ENCODE data around the gene CASKIN1.

CASKIN1 gene

DNA sequence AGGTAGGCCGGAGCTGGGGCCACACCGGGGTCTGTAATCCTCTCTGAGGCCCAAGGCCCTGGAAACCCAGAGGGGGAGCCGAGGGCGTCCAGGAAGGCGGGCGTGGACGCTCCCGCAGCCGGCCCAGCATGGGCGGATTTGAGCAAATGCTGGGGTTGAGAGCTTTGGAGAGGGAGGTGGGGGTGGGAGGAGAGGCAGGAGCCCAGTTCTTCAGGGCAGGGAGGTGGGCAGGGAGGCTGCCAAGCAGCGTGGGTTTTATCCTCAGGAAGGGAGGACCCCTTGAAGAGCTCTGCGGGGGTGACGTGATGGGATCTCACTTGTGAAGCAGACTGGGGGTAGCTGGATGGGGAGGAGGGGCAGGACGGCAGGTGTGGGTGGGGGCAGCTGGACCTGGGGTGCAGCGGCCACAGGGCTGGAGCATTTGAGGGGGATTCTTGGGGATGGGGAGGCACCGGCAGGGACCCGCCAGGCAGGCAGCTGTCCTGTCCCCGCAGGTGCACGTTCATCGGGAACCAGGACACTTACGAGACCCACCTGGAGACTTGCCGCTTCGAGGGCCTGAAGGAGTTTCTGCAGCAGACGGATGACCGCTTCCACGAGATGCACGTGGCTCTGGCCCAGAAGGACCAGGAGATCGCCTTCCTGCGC is 23.6 kb downstream of the CASKIN1 start:
- TF ChIP-seq GATA2 (IDR thresholded peaks at IDR 0.05; ENCODE audit: low read depth, low read length): no peak
- no peak for TF ChIP-seq GATA3 (IDR thresholded peaks at IDR 0.05; ENCODE audit: low read depth, low read length)

DNA sequence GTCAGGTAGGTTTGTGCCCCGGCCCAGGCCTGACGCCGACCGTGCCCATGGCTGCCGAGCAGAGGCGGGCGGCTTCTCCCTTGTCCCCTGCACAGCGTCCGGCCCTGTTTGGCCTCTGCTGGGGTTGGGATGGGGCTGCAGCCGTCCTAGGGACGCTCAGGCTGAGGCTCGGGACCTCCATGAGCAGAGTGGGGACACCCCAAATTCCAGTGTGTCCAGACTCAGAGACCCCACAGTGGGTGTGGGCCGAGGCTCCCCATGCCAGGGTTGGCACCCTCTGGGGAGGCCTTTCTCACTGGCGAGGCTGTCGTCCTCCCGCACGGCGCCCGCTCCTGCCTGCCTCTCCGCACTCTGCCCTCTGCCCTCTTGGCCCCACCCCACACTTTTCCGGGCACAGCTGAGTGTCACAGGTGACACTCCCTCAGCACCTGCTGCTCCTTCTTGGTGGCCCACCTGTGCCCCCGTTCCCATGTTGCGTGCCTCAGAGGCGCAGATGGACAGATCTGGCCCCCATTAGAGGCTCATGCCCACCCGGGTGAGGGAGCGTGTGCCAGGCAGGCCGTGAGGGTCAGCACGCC is 24.7 kb downstream of the CASKIN1 start:
- TF ChIP-seq GATA2 (IDR thresholded peaks at IDR 0.05; ENCODE audit: low read depth, low read length) (no peak), GATA3 (IDR thresholded peaks at IDR 0.05; ENCODE audit: low read depth, low read length) (no peak)

DNA sequence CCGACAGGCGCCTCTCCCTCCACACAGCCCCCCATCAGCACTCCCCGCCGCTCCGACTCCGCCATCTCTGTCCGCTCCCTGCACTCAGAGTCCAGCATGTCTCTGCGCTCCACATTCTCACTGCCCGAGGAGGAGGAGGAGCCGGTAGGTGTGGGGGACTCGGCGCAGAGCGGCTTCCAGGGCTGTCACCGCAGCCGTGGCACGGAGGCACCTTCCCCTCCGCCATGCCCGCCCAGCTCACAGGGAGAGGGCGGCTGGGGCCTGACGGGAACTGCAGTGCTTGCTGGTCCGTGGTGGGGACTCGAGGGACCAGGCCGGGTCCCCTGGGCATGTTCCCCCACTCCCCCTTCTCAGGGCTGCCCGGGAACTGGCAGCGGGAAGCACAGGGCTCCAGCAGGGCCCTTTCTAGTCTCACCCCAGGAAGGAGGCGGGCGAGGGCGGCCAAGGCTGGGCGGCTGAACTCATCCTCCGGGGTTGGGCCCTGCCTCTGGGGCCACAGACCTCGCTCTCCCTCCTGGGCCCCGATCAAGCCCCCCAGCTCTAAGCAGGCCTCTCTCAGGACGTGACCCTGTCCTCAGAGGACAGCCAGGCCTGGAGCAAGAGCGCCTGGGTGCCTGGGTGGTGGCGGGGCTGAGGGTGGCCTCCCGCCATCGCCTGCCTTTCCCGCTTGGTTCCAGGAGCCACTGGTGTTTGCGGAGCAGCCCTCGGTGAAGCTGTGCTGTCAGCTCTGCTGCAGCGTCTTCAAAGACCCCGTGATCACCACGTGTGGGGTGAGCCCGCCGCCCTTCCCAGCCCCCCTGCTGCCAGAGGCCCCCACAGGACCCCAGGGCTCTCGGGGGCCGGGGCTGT is 25.6 kb downstream of the CASKIN1 start:
- TF ChIP-seq GATA3 (IDR thresholded peaks at IDR 0.05; ENCODE audit: low read depth, low read length) (no peak), GATA2 (IDR thresholded peaks at IDR 0.05; ENCODE audit: low read depth, low read length) (no peak)

DNA sequence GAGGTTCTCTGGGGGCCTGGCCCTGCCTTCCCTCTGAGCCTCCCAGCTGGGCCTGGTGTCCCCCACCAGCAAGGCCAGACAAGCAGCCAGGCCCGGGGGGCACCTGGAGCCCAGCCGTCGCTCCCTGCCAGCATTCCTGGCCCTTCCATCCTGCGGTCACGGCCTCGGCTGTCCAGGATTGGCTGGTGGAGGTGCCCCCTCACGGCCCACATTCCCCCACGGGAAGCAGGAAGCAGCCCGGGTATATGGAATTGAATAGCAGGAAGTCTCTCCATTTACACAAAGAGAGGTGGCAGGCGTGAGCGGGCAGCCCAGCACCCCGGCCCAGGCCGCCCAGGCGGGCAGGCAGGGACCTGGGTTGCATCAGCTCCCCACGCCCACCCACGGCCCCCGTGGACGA is 26.3 kb downstream of the CASKIN1 start:
- TF ChIP-seq GATA3 (IDR thresholded peaks at IDR 0.05; ENCODE audit: low read depth, low read length) (no peak), GATA2 (IDR thresholded peaks at IDR 0.05; ENCODE audit: low read depth, low read length) (no peak)

DNA sequence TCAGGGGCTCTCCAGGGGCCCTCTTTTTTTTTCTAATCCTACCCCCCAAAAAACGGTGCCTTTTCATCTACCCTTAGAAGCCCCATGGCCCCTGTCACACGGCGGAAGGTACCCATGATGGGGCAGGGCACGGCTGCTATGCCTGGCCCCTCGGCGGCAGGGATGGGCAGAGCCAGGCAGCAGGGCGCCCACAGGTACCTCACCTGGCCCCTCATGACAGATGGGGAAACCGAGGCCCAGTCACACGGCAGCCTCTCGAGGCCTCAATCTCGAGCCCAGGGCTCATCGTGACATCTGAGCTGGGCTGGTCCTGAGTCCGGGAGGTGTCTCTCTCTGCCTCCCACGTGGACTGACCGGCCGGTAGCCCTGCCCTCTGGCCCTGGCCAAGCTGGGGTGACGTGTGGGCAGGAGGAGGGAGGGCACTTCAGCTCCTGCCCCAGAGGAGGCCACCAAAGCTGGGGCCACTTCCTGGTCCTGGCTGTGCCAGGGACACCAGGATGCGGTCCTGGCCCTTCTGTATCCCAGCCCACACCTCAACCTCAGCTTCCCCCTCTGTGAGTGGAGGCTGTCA is 29.3 kb downstream of the CASKIN1 start:
- TF ChIP-seq GATA2 (IDR thresholded peaks at IDR 0.05; ENCODE audit: low read depth, low read length) (no peak), GATA3 (IDR thresholded peaks at IDR 0.05; ENCODE audit: low read depth, low read length) (no peak)

DNA sequence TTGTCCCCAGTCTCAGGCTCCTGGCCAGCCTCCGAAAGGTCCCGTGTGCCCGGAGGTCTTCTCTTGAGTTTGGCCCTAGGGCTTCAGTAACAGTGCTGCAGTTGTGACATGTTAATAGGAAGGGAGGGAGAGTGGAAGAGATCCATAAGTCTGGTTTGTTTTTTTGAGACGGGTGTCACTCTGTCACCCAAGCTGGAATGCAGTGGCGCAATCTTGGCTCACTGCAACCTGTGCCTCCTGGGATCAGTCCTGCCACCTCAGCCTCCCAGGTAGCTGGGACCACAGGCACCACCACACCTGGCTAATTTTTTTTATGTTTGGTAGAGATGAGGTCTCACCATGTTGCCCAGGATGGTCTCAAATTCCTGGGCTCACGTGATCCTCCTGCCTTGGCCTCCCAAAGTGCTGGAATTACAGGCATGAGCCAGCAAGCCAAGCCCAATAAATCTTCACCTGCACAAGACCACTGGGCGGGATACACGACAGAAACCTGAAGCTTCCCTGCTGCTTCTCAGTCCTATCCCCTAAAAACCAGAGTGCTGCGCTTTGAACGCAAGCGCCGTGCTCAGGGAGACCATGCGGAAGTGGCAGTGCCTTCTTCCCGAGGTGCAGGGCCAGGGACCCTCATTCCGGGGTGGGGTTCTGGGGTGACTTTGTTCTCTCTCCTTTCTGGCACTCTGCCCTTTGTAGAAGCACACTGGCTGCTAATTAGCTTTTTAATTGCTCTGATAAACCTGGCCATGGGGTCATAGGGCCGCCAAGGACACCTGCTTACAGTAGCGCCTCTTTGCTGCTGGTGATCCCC is 29.9 kb downstream of the CASKIN1 start:
- TF ChIP-seq GATA2 (IDR thresholded peaks at IDR 0.05; ENCODE audit: low read depth, low read length): no peak
- no peak for TF ChIP-seq GATA3 (IDR thresholded peaks at IDR 0.05; ENCODE audit: low read depth, low read length)

DNA sequence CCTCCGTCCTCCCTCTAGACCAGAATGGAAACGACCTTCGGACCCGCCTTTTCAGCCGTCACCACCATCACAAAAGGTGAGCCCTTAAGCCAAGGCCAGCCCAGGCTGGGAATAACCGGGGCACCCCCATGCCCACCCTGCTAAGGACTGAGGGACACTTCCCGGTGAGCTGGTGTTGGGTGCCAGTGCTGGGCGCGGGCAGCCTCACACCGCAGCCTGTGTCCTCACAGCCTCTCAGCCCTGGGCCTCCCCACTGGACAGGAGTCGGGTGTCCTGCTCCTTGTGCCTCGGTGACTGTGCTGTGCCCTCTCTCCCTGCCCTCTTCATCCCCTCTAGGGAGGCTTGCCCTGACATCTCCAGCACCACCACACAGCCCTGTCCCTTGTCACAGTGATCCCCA is 30.5 kb downstream of the CASKIN1 start:
- TF ChIP-seq GATA3 (IDR thresholded peaks at IDR 0.05; ENCODE audit: low read depth, low read length): no peak
- TF ChIP-seq GATA2 (IDR thresholded peaks at IDR 0.05; ENCODE audit: low read depth, low read length): no peak

DNA sequence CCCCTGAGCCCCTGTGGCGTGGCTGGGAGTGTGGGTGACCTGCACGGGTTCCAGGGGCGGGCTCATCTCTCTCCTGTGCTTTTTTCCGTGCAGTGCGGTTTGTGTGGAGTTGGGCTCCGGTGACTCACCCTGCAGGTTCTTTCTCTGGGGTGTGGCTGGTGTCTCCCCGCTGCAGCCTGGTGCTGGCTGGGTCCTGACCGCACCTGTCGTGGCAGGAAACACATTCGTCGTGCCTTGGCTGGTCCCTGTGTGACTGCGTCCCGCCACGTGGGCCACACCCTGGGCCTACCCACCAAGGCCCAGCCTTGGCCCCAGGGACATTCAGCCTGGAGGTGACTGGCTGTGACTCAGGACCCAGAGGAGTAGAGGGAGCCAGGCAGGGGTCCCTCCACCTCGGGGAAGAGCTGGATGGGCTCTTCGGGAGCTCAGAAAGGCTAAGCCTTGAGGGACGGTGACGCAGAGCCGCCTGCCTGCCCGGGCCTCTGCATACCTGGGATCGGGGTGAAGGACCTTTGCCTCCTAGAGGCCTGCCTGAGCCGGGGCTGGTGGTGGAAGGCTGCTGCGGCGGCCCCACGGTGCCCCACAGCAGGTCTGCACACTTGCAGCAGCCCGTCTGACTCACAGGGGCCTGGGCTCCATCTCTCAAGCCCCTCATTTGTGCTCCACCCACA is 33.1 kb downstream of the CASKIN1 start:
- TF ChIP-seq GATA3 (IDR thresholded peaks at IDR 0.05; ENCODE audit: low read depth, low read length) (no peak), GATA2 (IDR thresholded peaks at IDR 0.05; ENCODE audit: low read depth, low read length) (no peak)

DNA sequence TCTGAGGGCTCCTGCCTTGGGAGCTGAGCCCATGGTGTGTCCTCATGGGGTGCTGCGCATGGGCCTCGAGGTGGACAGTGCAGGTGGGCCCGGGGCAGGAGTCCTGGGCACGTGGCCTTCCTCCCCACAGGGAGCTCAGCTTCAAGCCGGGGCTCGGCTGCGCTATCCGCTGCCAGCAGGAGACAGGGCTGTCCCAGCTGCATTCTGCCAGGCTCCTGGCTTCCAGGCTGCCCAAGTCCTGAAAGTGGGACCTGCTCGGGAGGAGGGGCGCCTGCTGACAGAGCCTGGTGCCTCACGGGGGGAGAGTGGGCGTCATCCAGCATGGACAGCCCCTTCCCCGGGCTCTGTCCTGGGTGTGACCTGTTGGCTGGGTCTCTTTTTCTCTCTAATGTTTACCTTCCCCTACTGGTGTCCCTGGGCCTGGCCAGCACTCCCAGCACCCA is 33.7 kb downstream of the CASKIN1 start:
- TF ChIP-seq GATA2 (IDR thresholded peaks at IDR 0.05; ENCODE audit: low read depth, low read length) (no peak), GATA3 (IDR thresholded peaks at IDR 0.05; ENCODE audit: low read depth, low read length) (no peak)

DNA sequence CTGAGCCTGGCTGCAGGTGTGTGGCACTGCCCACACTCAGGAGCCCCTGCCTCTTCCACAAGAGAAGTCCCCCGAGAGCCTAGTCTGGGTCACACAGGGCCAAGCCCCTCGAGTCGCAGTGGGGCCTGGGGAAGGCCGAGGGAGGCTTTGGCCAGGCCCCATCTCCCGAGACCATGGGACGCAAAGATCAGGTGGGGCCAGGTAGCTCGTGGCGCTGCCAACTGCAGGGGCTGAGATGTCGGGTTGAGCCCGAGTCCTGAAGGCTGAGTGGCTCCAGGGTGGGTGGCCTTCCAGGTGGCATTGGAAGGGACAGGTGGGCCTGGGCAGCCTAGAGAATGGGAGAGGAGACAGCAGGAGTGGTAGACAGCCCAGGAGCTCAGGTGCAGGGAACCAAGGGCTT is 34.5 kb downstream of the CASKIN1 start:
- no peak for TF ChIP-seq GATA3 (IDR thresholded peaks at IDR 0.05; ENCODE audit: low read depth, low read length)
- TF ChIP-seq GATA2 (IDR thresholded peaks at IDR 0.05; ENCODE audit: low read depth, low read length): no peak

DNA sequence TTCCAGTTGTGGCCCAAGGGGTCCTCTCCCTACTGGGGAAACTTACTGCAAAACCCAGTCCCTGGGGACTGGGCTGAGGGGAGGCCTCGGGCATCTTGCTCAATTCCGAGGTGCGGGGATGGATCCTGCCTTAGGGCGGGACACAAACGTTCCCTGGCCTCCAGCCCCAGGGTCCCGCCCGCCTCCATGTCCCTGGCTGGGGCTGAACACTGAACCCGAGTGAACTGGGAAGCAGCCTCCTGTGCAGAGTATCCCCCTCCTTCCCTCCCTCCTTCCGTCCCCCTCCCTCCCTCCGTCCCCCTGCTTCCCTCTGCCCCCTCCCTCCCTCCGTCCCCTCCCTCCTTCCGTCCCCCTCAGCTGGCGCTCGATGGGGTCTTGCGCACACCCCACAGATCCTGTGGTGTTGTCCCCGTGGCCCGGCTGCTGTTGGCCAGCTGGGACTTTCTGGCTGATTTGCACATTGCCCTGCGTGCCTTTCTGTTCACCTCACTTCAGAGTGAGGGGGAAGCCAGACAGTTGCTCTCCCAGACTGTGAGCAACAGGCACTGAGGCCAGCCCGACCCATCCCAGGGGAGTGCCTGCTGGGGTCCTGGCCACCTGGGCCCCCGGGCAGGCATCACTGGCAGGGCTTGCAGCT is 35.4 kb downstream of the CASKIN1 start:
- TF ChIP-seq GATA2 (IDR thresholded peaks at IDR 0.05; ENCODE audit: low read depth, low read length): no peak
- no peak for TF ChIP-seq GATA3 (IDR thresholded peaks at IDR 0.05; ENCODE audit: low read depth, low read length)

DNA sequence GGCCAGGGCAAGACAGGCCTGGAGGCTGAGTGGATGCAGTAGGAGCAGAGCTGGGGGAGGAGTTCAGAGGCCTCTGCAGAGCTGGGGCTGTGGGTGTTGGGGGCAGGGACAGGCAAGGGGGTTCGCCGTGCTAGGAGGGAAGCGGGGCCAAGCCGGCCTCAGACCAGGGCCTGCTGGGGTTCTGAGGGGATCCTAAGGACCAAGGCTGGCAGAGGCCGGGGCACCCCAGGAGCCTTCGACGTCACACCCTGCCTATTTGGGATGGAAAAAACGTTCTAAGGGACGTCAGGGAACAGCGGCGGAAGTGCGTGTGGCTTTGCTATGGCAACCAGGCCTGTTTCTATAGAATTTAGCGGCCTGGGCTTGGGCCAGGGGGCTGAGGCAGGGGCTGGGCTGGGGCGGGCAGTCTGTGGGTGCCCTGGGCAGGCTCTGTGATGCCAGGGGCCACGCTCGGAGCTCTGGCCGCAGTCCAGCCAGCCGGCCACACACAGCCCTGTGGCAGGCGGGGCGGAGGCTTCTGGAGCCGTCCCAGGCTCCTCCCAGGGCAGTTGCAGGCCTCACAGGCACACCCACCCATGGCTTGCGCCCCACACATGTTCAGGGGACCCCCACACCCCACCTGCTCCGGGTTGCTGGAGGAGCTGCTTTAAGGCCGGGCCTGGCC is 37.1 kb downstream of the CASKIN1 start:
- TF ChIP-seq GATA3 (IDR thresholded peaks at IDR 0.05; ENCODE audit: low read depth, low read length): no peak
- TF ChIP-seq GATA2 (IDR thresholded peaks at IDR 0.05; ENCODE audit: low read depth, low read length): no peak

All from SH-SY5Y (cell line).